Measurements from ENCODE around the gene ADAMTSL1. TPM values are rescaled to one million over a fixed set of nuclear protein-coding genes. Genes with fewer than 3 reads are reported as not detected.

The ADAMTSL1 gene
- total RNA-seq, 6 experiments from 2014 or later = 0.73 to 2.1 (median 0.89) TPM

DNA sequence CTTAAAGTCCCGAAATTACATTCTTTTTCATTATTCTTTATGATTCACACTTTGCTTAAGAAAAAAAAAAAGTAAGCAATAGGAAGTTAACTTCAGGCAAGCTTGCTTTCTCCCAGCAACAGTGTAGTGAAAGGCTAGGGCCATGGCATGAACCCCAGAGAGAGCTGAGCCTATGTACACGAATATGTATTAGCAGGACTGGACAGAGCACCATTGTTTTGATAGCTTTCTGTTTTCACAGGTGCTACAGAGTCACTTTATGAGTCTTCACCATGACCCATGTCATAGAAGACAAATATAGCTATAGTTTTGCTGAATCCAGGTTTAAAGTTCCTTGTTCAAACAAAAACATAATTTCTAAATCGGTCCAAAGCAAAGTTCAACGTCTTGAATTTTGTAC is 199.2 kb downstream of the ADAMTSL1 start:
- Histone ChIP-seq H3K36me3 (no peaks in the 10 kb centered on the region), H3K27ac (no peak overlapping the region), H3K4me1 (peaks cover 0 to 13% (median 3%) of the 10 kb centered on the region in 4 donors), H3K9me3 (no peaks in the 10 kb centered on the region), H3K27me3 (no peaks in the 10 kb centered on the region), H3K4me3 (no peak overlapping the region)
- DNase-seq (no peak), ATAC-seq (no peak)
- 50% methylated on average over 4 of the region's 4 CpGs for WGBS (ENCODE audit: insufficient coverage, low coverage, low lambda C conversion rate, missing lambda C conversion rate)
- TF ChIP-seq, protein P1, sequence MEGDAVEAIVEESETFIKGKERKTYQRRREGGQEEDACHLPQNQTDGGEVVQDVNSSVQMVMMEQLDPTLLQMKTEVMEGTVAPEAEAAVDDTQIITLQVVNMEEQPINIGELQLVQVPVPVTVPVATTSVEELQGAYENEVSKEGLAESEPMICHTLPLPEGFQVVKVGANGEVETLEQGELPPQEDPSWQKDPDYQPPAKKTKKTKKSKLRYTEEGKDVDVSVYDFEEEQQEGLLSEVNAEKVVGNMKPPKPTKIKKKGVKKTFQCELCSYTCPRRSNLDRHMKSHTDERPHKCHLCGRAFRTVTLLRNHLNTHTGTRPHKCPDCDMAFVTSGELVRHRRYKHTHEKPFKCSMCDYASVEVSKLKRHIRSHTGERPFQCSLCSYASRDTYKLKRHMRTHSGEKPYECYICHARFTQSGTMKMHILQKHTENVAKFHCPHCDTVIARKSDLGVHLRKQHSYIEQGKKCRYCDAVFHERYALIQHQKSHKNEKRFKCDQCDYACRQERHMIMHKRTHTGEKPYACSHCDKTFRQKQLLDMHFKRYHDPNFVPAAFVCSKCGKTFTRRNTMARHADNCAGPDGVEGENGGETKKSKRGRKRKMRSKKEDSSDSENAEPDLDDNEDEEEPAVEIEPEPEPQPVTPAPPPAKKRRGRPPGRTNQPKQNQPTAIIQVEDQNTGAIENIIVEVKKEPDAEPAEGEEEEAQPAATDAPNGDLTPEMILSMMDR (IDR thresholded peaks at IDR 0.05) = no peak
- TF ChIP-seq POLR2A (IDR thresholded peaks at IDR 0.05) = no peak
- intact Hi-C loops (cut with DNase I) = no loop called here

DNA sequence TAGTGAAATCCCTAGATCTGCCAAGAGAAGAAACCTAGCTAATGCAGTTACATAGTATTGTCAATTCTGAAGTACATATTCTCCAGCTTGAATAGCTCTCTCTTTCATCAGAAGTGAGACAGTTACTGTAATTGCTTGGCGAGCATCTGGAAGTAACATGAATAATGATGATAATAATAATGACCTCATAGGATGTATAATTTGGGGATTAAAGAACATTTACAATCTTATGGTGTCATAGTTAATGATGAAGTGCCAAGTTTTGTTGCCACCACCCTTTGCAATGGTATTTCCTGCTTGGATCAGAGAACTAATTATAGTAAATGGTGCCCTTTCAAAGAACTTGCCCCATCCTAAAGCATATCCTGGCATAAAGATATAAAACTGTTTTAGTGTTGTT is 201.4 kb downstream of the ADAMTSL1 start:
- no peak overlapping the region for H3K27ac ChIP-seq
- TF ChIP-seq POLR2A (IDR thresholded peaks at IDR 0.05) = no peak
- TF ChIP-seq, protein P1 (IDR thresholded peaks at IDR 0.05) = no peak
- H3K36me3 ChIP-seq = no peaks in the 10 kb centered on the region
- H3K9me3 ChIP-seq = no peaks in the 10 kb centered on the region
- WGBS (ENCODE audit: insufficient coverage, low coverage, low lambda C conversion rate, missing lambda C conversion rate) = 89% methylated on average over 1 of the region's 1 CpG
- H3K4me3 ChIP-seq = no peak overlapping the region
- no peak for ATAC-seq
- no peak for DNase-seq
- H3K27me3 ChIP-seq = no peaks in the 10 kb centered on the region
- intact Hi-C loops (cut with DNase I) = no loop called here
- H3K4me1 ChIP-seq = no peaks in the 10 kb centered on the region

DNA sequence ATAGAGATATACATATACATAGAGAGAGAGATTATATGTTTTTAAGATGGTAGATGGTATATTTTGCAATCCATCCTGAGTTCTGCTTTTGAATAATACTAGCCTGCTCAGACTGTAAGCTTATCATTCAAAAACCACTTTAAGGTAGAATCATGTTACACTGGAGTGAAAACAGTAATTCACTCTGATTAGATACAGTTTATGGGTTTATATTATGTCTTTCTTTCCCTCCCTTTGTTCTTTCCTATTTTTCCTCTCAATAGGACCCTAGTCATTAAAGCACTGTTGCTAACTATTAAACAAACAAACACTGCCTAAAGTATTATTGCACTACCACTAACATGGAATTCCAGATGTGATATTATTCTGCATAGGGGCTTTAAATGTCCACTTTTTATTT is 202.0 kb downstream of the ADAMTSL1 start:
- Histone ChIP-seq H3K36me3 (no peaks in the 10 kb centered on the region), H3K4me3 (no peak overlapping the region), H3K9me3 (no peaks in the 10 kb centered on the region), H3K4me1 (no peaks in the 10 kb centered on the region), H3K27ac (no peak overlapping the region), H3K27me3 (no peaks in the 10 kb centered on the region)
- intact Hi-C loops (cut with DNase I) = no loop called here
- ATAC-seq = no peak
- TF ChIP-seq, protein P1 (IDR thresholded peaks at IDR 0.05) = no peak
- TF ChIP-seq POLR2A (IDR thresholded peaks at IDR 0.05) = no peak
- no peak for DNase-seq

DNA sequence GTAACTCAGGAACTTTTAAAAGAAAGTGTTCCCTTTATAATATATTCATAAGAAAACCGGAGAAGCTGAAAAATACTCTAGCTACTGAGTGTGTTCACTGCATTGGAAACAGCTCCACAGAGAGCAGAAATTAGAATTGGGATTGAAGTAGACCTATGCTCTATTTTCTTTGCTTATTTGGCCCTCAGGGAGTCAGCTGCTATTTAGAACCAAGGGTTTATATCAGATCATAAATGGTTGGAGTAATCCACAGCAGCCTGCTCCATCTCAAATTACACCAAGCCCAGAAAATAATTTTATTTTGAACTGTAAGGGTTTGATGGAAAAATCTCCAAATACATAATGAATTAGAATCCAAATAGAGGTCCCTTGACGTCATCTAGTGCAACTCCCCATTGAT is 202.6 kb downstream of the ADAMTSL1 start:
- 79% methylated on average over 2 of the region's 2 CpGs for WGBS (ENCODE audit: insufficient coverage, low coverage, low lambda C conversion rate, missing lambda C conversion rate)

More for the DNA sequence above, 202.6 kb downstream of the ADAMTSL1 start:
- no peaks in the 10 kb centered on the region for H3K27me3 ChIP-seq
- no peaks in the 10 kb centered on the region for H3K9me3 ChIP-seq
- ATAC-seq (no peak), DNase-seq (no peak)
- no peak overlapping the region for H3K27ac ChIP-seq
- H3K4me1 ChIP-seq = no peaks in the 10 kb centered on the region
- TF ChIP-seq, protein P1 (IDR thresholded peaks at IDR 0.05) = no peak
- no peak for TF ChIP-seq POLR2A (IDR thresholded peaks at IDR 0.05)
- no peak overlapping the region for H3K4me3 ChIP-seq
- intact Hi-C loops (cut with DNase I) = no loop called here
- H3K36me3 ChIP-seq = no peaks in the 10 kb centered on the region

All from right lobe of liver (tissue), 6 donors.